HepG2 (cell line): ENCODE results near the gene CAMK1D.

Source experiments
- ATAD3A ChIP-seq: sonication (generic); formaldehyde crosslinking; IDR thresholded peaks from 2 replicates; pipeline ENCODE4 v1.4.0; 2020; ENCODE audit warnings: missing genetic modification reagents
- CEBPG ChIP-seq: IDR thresholded peaks from 2 replicates; pipeline ENCODE4 v1.6.1; 2016
- FOSL1 ChIP-seq: sonication (generic); formaldehyde crosslinking; IDR thresholded peaks from 2 replicates; pipeline ENCODE4 v1.9.0; 2021; ENCODE audit warnings: missing genetic modification reagents, borderline replicate concordance
- GABPA ChIP-seq, 2 experiments: IDR thresholded peaks; 2 replicates each; pipeline ENCODE4 v1.6.1; 2011 to 2016; ENCODE audit warnings: low read depth in 2 of 2, low read length in 1 of 2, missing biosample characterization in 1 of 2, missing genetic modification characterization in 1 of 2
- IRF1 ChIP-seq: sonication (generic); formaldehyde crosslinking; IDR thresholded peaks from 2 replicates; pipeline ENCODE4 v1.4.0; 2020; ENCODE audit warnings: low read depth, mild to moderate bottlenecking, missing genetic modification reagents
- RBFOX2 ChIP-seq: fragments of 200-400 bp; formaldehyde crosslinking; IDR thresholded peaks from 2 replicates; pipeline ENCODE4 v1.6.1; 2017; ENCODE audit warnings: low read depth, mild to moderate bottlenecking, low read length
- SNAPC5 ChIP-seq: sonication (generic); formaldehyde crosslinking; IDR thresholded peaks from 2 replicates; pipeline ENCODE4 v1.8.1; 2023; ENCODE audit warnings: mild to moderate bottlenecking, missing genetic modification reagents, borderline replicate concordance
- TIGD3 ChIP-seq: sonication (generic); formaldehyde crosslinking; IDR thresholded peaks from 2 replicates; pipeline ENCODE4 v1.5.1; 2020; ENCODE audit warnings: mild to moderate bottlenecking, missing genetic modification reagents, borderline replicate concordance
- ZFP82 ChIP-seq: sonication (generic); formaldehyde crosslinking; IDR thresholded peaks from 2 replicates; pipeline ENCODE4 v1.5.1; 2020; ENCODE audit warnings: mild to moderate bottlenecking, missing genetic modification reagents, borderline replicate concordance
- ZNF253 ChIP-seq: sonication (generic); formaldehyde crosslinking; IDR thresholded peaks from 2 replicates; pipeline ENCODE4 v1.8.0; 2022; ENCODE audit warnings: mild to moderate bottlenecking, missing genetic modification reagents, borderline replicate concordance
- ZNF414 ChIP-seq: sonication (generic); formaldehyde crosslinking; IDR thresholded peaks from 2 replicates; pipeline ENCODE4 v1.5.0; 2020; ENCODE audit warnings: missing genetic modification reagents
- ZNF558 ChIP-seq: sonication (generic); formaldehyde crosslinking; IDR thresholded peaks from 2 replicates; pipeline ENCODE4 v1.9.0; 2022; ENCODE audit warnings: mild to moderate bottlenecking, missing genetic modification reagents, borderline replicate concordance
- ZNF629 ChIP-seq: sonication (generic); formaldehyde crosslinking; conservative IDR thresholded peaks from 2 replicates; pipeline ENCODE4 v1.5.0; 2020; ENCODE audit warnings: missing genetic modification reagents
- TF ChIP-seq, protein P1 (sequence below): sonication (generic); formaldehyde crosslinking; IDR thresholded peaks from 2 replicates; pipeline ENCODE4 v1.5.1; 2020; ENCODE audit warnings: missing genetic modification reagents, mild to moderate bottlenecking, borderline replicate concordance

GRCh38 chr10:12681252-12681651, 331.9 kb downstream of the CAMK1D start:
- no peak for TF ChIP-seq IRF1 (CRISPR knock-in tag)
- no peak for TF ChIP-seq ZFP82 (CRISPR knock-in tag)
- TF ChIP-seq ATAD3A: no peak
- no peak for TF ChIP-seq SNAPC5 (CRISPR knock-in tag)
- no peak for TF ChIP-seq ZNF253
- TF ChIP-seq CEBPG (CRISPR knock-in tag): no peak
- TF ChIP-seq FOSL1 (CRISPR knock-in tag): no peak
- TF ChIP-seq, protein P1, sequence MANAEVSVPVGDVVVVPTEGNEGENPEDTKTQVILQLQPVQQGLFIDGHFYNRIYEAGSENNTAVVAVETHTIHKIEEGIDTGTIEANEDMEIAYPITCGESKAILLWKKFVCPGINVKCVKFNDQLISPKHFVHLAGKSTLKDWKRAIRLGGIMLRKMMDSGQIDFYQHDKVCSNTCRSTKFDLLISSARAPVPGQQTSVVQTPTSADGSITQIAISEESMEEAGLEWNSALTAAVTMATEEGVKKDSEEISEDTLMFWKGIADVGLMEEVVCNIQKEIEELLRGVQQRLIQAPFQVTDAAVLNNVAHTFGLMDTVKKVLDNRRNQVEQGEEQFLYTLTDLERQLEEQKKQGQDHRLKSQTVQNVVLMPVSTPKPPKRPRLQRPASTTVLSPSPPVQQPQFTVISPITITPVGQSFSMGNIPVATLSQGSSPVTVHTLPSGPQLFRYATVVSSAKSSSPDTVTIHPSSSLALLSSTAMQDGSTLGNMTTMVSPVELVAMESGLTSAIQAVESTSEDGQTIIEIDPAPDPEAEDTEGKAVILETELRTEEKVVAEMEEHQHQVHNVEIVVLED: no peak
- no peak for TF ChIP-seq ZNF629
- TF ChIP-seq TIGD3 (CRISPR knock-in tag): no peak
- TF ChIP-seq ZNF414 (CRISPR knock-in tag): no peak
- TF ChIP-seq ZNF558 (CRISPR knock-in tag): no peak
- TF ChIP-seq GABPA (IDR thresholded peaks at IDR 0.05; ENCODE audit: low read depth, low read length): no peak
- TF ChIP-seq GABPA (CRISPR knock-in tag; IDR thresholded peaks at IDR 0.05; ENCODE audit: low read depth): no peak
- no peak for TF ChIP-seq RBFOX2
